NB4 (cell line): ENCODE measurements around the gene SLC25A33.

Experiments
- DNase-seq: peaks from one replicate; pipeline ENCODE4 v3.0.0; 2010; ENCODE audit warnings: low read depth
- H3K4me3 ChIP-seq: one replicate; pipeline ENCODE4 v1.5.1; 2011; ENCODE audit warnings: mild to moderate bottlenecking, low read depth, low read length, moderate library complexity
- MYC ChIP-seq: IDR thresholded peaks from 2 replicates; pipeline ENCODE4 v1.6.1; 2011; ENCODE audit warnings: low read depth, low read length
- POLR2A ChIP-seq: IDR thresholded peaks from 2 replicates; pipeline ENCODE4 v1.6.1; 2011; ENCODE audit warnings: mild to moderate bottlenecking; ENCODE audit not compliant: insufficient read length; ENCODE audit errors: extremely low read depth
- TF ChIP-seq, protein P1 (sequence below): IDR thresholded peaks from 2 replicates; pipeline ENCODE4 v1.6.1; 2011; ENCODE audit warnings: low read depth, low read length
- TF ChIP-seq, protein P2 (sequence below): IDR thresholded peaks from one replicate; pipeline ENCODE4 v1.5.1; 2012; ENCODE audit warnings: low read depth, low read length

SLC25A33 gene

DNA sequence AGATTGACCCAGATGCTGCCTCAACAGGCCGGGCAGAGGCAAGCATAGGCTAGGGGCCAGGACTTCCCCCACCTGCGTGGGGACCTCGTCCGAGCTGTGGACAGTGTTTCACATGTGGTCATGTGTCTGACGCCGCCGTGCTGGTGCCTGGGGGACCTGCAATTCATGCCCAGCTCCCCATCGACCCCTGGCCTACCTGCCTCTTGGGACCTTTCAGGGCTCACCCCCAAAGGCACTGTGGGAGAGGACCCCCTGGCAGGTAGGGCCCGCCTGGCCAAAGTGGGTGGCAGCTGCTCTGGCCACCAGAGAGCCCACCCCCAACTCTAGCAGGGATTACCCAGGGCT, 53.9 kb downstream of the SLC25A33 start:
- no peak overlapping the region for H3K4me3 ChIP-seq
- TF ChIP-seq, protein P1, sequence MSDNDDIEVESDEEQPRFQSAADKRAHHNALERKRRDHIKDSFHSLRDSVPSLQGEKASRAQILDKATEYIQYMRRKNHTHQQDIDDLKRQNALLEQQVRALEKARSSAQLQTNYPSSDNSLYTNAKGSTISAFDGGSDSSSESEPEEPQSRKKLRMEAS: no peak
- TF ChIP-seq MYC (no peak), POLR2A (no peak)
- TF ChIP-seq, protein P2, sequence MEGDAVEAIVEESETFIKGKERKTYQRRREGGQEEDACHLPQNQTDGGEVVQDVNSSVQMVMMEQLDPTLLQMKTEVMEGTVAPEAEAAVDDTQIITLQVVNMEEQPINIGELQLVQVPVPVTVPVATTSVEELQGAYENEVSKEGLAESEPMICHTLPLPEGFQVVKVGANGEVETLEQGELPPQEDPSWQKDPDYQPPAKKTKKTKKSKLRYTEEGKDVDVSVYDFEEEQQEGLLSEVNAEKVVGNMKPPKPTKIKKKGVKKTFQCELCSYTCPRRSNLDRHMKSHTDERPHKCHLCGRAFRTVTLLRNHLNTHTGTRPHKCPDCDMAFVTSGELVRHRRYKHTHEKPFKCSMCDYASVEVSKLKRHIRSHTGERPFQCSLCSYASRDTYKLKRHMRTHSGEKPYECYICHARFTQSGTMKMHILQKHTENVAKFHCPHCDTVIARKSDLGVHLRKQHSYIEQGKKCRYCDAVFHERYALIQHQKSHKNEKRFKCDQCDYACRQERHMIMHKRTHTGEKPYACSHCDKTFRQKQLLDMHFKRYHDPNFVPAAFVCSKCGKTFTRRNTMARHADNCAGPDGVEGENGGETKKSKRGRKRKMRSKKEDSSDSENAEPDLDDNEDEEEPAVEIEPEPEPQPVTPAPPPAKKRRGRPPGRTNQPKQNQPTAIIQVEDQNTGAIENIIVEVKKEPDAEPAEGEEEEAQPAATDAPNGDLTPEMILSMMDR: no peak
- DNase-seq: no peak

DNA sequence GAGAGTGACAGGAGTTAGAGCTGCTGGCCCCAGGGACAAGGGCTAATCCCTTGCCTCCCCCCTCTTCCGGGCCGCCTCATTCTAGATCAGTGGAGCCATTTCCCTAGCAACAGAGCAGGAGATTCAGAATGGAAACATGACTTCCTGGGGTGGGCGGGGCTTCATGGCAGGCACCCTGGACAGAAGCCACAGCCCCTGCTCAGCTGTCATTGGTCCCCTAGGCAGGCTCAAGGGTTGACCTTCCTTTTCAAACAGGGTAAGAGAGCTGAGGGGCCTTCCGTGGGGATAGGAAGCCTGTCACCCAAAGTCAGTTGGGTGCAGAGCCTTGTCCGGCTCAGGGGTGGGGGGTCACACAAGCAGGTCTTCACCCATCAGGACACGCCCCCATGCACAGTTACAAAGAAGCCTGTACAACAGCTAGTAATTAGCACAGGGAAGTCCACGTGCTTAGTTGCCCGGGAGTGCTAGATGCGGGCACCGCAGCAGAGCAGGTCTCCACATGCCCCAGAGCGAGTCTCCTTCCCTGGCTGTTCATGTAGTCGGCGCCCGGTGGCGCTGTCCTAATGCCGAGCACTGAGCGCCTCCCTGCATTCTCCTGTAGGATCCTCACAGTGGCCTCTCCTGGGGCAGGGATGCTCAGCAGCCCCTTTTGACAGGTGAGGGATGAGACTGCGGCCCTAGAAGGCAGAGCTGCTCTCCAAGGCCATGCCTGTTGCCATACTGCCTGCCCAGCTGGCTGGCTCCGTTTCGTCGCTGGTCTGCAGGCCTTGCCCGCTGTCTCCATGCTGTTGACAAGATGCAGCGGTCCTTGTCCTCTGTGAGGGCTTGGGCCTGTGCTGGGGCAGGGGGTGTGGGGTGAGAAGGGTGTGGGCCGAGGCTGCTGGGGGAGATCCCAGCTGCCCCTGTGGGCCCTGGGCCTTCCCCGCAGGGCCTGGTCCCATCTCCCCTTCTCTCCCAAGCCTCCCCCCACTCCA, 54.5 kb downstream of the SLC25A33 start:
- TF ChIP-seq, protein P2: no peak
- no peak for TF ChIP-seq MYC
- peak; percentile 87 for DNase-seq
- H3K4me3 ChIP-seq: no peak overlapping the region

DNA sequence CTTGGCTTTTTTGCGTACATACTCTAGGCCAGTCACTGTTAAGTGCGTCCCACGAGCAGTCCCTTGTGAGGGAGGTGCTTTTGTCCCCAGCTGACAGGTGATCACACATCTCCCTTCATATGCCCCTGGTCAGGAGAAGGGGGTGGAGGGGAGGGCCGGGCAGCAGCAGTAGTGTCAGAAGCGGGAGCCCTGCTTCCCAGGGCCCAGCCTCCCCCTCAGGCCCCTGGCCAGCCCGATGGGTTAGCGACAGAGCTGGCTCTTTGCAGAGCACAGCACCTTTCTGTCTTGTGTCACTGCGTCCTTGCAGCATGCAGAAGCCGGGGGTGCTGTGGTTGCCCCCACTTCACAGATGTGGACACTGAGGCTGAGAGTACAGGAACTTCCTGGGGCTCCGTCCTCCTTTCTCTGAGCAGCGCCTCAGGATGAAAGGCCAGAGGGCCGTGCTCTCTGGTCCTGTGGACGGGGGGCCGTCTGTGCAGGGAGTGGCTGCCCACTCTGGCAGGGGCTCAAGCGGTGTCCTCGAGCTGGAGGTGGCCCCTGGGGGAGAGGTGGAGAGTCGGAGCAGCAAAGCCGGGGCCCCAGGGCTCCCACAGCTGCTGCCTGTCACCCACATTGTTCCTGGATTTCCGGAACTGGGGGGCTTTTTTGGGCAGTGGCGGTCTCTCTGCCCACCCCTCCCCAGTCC, 55.3 kb downstream of the SLC25A33 start:
- TF ChIP-seq, protein P2: no peak
- TF ChIP-seq POLR2A: no peak
- TF ChIP-seq, protein P1: no peak
- no peak for TF ChIP-seq MYC
- DNase-seq: no peak
- H3K4me3 ChIP-seq: no peak overlapping the region

DNA sequence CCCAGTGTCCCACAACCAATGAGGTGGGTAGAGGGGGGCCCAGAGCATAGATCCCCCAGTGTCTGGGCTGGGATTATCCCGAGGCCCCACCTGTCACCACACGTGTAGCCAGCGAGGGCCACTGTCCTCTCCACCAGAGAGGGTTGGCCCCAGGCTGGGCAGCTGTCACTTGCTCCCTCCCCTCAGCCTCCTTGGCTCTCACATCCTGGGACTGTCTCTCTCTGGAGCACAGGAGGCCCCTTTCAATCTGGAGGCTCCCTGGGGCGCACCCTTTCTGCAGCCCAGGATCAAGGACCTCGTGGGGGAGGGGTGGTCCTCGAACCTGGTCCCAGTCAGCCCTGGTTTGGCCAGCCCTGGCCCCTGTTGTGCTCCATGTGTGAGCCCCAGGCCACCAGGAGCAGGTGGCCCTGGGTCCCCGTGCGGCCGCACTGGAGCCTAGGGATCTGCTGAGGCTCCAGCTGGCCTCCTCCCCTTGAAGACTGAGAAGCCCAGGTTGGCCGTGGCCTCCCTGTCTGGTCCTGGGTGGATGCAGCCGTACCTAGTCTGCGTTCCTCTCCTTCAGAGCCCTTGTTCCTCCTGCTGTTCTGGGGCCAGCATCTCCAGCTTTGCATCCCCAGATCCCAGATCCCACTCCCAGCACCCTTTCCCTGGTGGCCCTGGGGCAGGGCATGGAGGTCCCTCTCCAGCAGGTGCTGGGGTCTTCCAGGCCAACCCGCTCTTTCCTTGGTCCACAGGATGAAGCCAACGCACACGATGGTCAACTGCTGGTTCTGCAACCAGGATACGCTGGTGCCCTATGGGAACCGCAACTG, 56.1 kb downstream of the SLC25A33 start:
- DNase-seq: no peak
- no peak overlapping the region for H3K4me3 ChIP-seq
- TF ChIP-seq POLR2A (no peak), MYC (no peak)
- TF ChIP-seq, protein P2: no peak
- TF ChIP-seq, protein P1: no peak

DNA sequence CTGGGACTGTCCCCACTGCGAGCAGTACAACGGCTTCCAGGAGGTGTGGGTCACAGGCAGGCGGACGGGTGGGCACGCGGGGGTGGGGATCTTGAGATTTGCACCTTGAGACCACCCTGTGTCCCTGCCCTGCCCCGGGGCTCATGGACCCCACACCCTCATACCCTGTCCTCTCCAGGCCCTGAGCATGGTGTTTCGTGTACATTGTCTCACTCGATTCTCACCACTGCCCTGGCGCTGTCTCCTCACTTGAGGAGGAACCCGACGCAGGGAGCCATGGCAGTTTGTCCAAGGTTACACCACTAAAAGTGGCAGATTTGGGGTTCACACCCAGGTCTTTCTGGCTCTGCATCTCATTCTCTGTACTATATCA, 56.7 kb downstream of the SLC25A33 start:
- H3K4me3 ChIP-seq: no peak overlapping the region
- TF ChIP-seq, protein P2: no peak
- TF ChIP-seq, protein P1: no peak
- TF ChIP-seq MYC: no peak
- TF ChIP-seq POLR2A: no peak
- DNase-seq: no peak
